DND-41 (cell line): Measurements from ENCODE around the gene ZNRD2.

ENCODE experiments used
- ATAC-seq: fragments of 200-7000 bp; cut with Tn5 transposase; 3 replicates; pipeline ENCODE4 v1.9.1; 2021; ENCODE audit warnings: low read depth; ENCODE audit not compliant: insufficient read depth
- DNase-seq: peaks from one replicate; pipeline ENCODE4 v3.0.0-alpha.2; 2020
- H2AFZ ChIP-seq: 2 replicates; pipeline ENCODE4 v1.6.0; 2012; ENCODE audit warnings: low read depth, low read length
- H3K27ac ChIP-seq: 2 replicates; pipeline ENCODE4 v1.5.1; 2012; ENCODE audit warnings: low read length, inconsistent platforms
- H3K27me3 ChIP-seq: fragments of 200-600 bp; sonication (generic); 2 replicates; pipeline ENCODE4 v1.6.0; 2012; ENCODE audit warnings: low read length, mild to moderate bottlenecking, inconsistent platforms; ENCODE audit not compliant: insufficient read depth, poor library complexity
- H3K36me3 ChIP-seq: 2 replicates; pipeline ENCODE4 v1.5.1; 2012; ENCODE audit warnings: low read length, inconsistent platforms; ENCODE audit not compliant: insufficient read depth
- H3K4me1 ChIP-seq: 2 replicates; pipeline ENCODE4 v1.5.1; 2012; ENCODE audit warnings: mild to moderate bottlenecking, low read length; ENCODE audit not compliant: insufficient read depth
- H3K4me2 ChIP-seq: 2 replicates; pipeline ENCODE4 v1.6.0; 2012; ENCODE audit warnings: mild to moderate bottlenecking, moderate library complexity, low read length, inconsistent platforms; ENCODE audit not compliant: insufficient read depth
- H3K4me3 ChIP-seq, 2 experiments: fragments of 200-600 bp in 1 of 2; shearing (Covaris generic) in 1 of 2; 2 replicates each; pipeline ENCODE4 v1.5.1; 2012 to 2016; ENCODE audit warnings: inconsistent platforms in 2 of 2, low read length in 2 of 2, mild to moderate bottlenecking in 2 of 2, low read depth in 1 of 2, moderate library complexity in 1 of 2
- H3K79me2 ChIP-seq: 2 replicates; pipeline ENCODE4 v1.6.0; 2012; ENCODE audit warnings: low read length, inconsistent platforms; ENCODE audit not compliant: insufficient read depth
- H3K9ac ChIP-seq: 2 replicates; pipeline ENCODE4 v1.6.0; 2012; ENCODE audit warnings: low read depth, mild to moderate bottlenecking, inconsistent platforms, low read length, moderate library complexity
- H3K9me3 ChIP-seq: 2 replicates; pipeline ENCODE4 v1.5.1; 2012; ENCODE audit warnings: low read length, moderate library complexity, mild to moderate bottlenecking, inconsistent platforms; ENCODE audit not compliant: insufficient read depth, severe bottlenecking
- H4K20me1 ChIP-seq: 2 replicates; pipeline ENCODE4 v1.6.0; 2012; ENCODE audit warnings: low read length; ENCODE audit not compliant: insufficient read depth
- EZH2 ChIP-seq: IDR thresholded peaks from 3 replicates; pipeline ENCODE4 v1.6.1; 2012; ENCODE audit warnings: borderline replicate concordance, low read depth, mild to moderate bottlenecking, moderate library complexity, low read length, inconsistent platforms; ENCODE audit not compliant: severe bottlenecking
- TF ChIP-seq, protein P1 (sequence below): IDR thresholded peaks from 2 replicates; pipeline ENCODE4 v1.5.1; 2012; ENCODE audit warnings: borderline replicate concordance, low read length, moderate library complexity, mild to moderate bottlenecking; ENCODE audit not compliant: poor library complexity, severe bottlenecking; ENCODE audit errors: extremely low read depth

Gene ZNRD2

DNA sequence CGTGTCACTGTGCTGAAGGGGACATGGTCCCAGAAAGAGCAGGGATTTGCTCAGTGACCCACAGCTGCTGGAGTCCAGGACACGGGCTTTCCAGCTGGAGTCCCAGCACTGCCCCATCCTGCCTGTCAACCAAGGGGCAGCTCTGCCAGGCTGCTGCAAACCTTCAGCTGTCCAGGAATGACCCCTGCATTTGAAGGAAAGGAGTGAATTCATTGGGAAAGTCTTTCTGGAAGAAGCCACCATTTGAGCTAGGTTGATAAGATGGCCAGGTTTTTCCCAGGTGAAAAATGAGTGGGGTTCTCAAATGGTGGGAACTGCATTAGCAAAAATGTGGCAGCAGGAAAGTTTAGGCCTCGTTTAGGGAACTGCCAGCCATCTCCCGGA is 16.0 kb downstream of the ZNRD2 start:
- H3K27me3 ChIP-seq: no peaks in the 10 kb centered on the region
- H3K79me2 ChIP-seq: no peaks in the 10 kb centered on the region
- no peak overlapping the region for H3K9ac ChIP-seq
- H3K4me2 ChIP-seq: no peak overlapping the region
- no peak overlapping the region for H2AFZ ChIP-seq
- DNase-seq: no peak
- no peak overlapping the region for H3K4me3 ChIP-seq
- no peaks in the 10 kb centered on the region for H3K9me3 ChIP-seq
- no peaks in the 10 kb centered on the region for H3K4me1 ChIP-seq
- peaks cover 4% of the 10 kb centered on the region; the same call in 1 of the 2 replicates for H4K20me1 ChIP-seq
- TF ChIP-seq, protein P1, sequence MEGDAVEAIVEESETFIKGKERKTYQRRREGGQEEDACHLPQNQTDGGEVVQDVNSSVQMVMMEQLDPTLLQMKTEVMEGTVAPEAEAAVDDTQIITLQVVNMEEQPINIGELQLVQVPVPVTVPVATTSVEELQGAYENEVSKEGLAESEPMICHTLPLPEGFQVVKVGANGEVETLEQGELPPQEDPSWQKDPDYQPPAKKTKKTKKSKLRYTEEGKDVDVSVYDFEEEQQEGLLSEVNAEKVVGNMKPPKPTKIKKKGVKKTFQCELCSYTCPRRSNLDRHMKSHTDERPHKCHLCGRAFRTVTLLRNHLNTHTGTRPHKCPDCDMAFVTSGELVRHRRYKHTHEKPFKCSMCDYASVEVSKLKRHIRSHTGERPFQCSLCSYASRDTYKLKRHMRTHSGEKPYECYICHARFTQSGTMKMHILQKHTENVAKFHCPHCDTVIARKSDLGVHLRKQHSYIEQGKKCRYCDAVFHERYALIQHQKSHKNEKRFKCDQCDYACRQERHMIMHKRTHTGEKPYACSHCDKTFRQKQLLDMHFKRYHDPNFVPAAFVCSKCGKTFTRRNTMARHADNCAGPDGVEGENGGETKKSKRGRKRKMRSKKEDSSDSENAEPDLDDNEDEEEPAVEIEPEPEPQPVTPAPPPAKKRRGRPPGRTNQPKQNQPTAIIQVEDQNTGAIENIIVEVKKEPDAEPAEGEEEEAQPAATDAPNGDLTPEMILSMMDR: no peak
- TF ChIP-seq EZH2: no peak
- H3K36me3 ChIP-seq: peaks cover 47% of the 10 kb centered on the region
- H3K27ac ChIP-seq: no peak overlapping the region
- no peak for ATAC-seq

DNA sequence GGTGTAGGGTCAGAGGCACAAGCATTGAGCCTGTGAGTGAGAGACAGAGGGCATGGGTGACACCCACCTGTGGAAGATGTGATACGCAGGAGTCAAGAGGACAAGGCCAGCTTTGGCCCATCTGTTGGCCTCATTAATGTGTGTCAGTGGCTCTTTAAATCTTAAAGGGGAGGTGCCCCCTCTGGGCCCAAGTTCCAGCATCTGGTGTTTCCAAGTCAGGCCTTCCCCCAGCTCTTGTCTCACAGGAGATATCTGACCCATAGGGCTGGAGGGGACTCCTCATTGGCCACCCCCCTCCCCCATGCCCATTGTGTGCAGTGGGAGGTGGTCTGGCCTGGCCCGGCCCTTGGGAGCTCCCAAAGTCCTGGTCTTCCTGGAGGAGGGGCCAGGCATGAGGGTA is 16.4 kb downstream of the ZNRD2 start:
- H3K36me3 ChIP-seq: peaks cover 46% of the 10 kb centered on the region
- no peaks in the 10 kb centered on the region for H3K9me3 ChIP-seq
- no peaks in the 10 kb centered on the region for H3K27me3 ChIP-seq
- no peaks in the 10 kb centered on the region for H3K4me1 ChIP-seq
- DNase-seq (no peak), ATAC-seq (no peak)
- no peak overlapping the region for H3K9ac ChIP-seq
- no peak for TF ChIP-seq EZH2
- TF ChIP-seq, protein P1: no peak
- H3K79me2 ChIP-seq: no peaks in the 10 kb centered on the region
- no peak overlapping the region for H3K27ac ChIP-seq
- H2AFZ ChIP-seq: no peak overlapping the region
- H4K20me1 ChIP-seq: peaks cover 4% of the 10 kb centered on the region; the same call in 1 of the 2 replicates
- no peak overlapping the region for H3K4me3 ChIP-seq
- H3K4me2 ChIP-seq: no peak overlapping the region

DNA sequence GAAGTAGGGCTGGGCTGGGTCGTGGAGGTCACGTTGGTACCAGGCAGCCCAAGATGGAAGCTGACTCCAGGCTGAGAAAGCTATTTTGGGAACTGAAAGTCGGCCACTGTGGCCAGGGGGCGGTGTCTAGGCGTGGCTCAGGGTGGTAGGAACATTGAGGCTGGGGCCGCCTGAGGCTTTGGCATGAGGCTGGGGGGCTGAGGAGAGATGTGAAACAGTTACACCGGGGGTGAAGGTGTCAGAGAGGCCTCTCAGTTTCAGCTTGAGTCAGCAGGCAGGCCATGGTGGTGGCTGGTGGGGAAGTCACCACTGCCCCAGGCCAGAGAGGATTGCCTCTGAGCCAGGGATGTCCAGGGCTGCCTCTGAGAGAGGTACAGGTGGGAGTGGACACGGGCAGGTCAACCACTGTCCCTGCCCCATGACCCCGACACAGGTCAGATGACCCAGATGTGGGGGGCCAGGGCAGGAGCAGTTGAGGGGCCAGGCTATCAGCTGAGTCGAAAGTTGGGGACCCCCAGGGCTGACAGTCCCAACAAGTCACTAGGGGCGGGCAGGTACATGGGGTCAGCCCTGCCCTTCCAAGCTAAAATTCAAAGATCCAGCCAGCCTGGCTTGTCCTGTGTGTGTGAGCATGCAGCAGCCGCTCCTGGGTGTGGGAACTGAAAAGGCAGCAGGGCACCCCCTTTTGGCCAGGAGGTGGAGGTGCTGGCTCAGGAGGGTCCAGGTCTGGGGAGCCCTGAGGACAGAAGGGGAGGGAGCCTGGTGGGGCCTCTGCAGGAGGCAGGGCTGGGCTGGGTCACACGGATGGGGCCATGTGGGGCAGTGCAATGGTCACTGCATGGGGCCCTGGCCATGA is 18.1 kb downstream of the ZNRD2 start:
- Histone ChIP-seq H3K4me2 (no peak overlapping the region), H3K36me3 (peaks cover 55% of the 10 kb centered on the region), H3K9me3 (no peaks in the 10 kb centered on the region), H3K79me2 (no peaks in the 10 kb centered on the region), H3K4me1 (no peaks in the 10 kb centered on the region), H3K27me3 (no peaks in the 10 kb centered on the region), H4K20me1 (peaks cover 4% of the 10 kb centered on the region; the same call in 1 of the 2 replicates), H2AFZ (no peak overlapping the region), H3K27ac (no peak overlapping the region), H3K9ac (no peak overlapping the region), H3K4me3 (no peak overlapping the region)
- TF ChIP-seq, protein P1: peak; percentile 78
- TF ChIP-seq EZH2: no peak
- ATAC-seq (peak; percentile 82), DNase-seq (peak; percentile 62)
